ENCODE results near the gene KLRC3. TPM values are rescaled to one million over a fixed set of nuclear protein-coding genes. Genes with fewer than 3 reads are reported as not detected.

Gene KLRC3
- total RNA-seq (2022; extraction: Qiagen RNA extraction; ENCODE audit: low read depth), result 0.31 to 0.37 TPM (median 0.32 TPM) in 3 of 5 replicates, not detected in the others

DNA sequence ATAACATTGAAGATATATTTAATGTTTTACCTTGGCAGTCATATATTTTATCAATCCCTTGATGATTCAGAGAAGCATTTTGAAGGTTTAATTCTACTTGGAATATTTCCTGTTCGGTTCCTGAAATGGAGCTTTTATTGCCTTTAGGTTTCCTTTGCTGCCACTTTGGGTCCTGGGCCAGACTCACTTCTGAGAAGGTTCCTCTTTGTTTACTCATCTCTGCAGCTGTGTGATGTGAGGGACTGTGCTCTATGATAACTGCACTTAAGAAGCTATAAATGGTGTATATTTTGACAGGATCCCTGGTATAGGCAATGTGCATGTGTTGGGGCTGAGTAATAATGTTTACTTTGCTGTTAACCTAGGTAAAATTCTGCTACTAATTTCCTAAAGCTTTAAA, at the start of gene KLRC3:
Gene KLRC3, minus strand, starts transcription at position 262 of the 400 bp plus-strand sequence. Its CDS starts 45 bp downstream, at position 217.

DNA sequence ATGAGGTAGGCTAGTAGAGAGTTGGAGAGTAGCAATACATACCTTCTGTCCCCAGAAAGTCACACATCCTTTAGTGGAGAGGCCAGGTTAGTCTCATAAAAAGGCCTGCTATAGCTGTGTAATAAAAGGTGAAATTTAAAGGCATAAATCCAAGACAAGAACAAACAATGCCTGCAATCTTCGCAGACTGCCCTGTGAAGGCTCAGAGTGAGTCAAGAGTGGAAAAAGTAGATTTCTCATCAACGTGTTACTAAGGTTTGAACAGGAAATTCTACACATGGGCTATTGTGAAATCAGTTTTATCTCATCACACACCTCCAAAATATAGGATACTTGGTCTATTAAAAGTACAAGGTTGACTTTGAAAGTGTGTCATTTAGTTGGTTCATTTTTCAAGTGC, 32.8 kb upstream of the KLRC3 start, which contains the start of gene KLRC1:
Gene KLRC1, minus strand, starts transcription at position 222 of the 400 bp plus-strand sequence. CDS start 2,221 bp downstream, outside the sequence.

DNA sequence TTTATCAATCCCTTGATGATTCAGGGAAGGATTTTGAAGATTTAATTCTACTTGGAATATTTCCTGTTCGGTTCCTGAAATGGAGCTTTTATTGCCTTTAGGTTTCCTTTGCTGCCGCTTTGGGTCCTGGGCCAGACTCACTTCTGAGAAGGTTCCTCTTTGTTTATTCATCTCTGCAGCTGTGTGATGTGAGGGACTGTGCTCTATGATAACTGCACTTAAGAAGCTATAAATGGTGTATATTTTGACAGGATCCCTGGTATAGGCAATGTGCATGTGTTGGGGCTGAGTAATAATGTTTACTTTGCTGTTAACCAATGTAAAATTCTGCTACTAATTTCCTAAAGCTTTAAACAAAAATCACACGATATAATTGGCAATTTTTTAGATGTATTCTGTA, 15.4 kb upstream of the KLRC3 start, which contains the start of gene KLRC2:
Gene KLRC2, minus strand, starts transcription at position 195 of the 400 bp plus-strand sequence. Its CDS starts 24 bp downstream, at position 171.

DNA sequence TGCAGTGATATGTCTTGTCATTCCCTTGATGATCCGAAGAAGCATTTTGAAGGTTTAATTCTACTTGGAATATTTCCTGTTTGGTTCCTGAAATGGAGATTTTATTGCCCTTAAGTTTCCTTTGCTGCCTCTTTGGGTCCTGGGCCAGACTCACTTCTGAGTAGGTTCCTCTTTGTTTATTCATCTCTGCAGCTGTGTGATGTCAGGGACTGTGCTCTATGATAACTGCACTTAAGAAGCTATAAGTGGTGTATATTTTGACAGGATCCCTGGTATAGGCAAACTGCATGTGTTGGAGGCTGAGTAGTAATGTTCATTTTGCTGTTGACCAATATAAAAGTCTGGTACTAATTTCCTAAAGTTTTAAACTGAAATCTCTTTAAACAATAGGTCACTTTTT, 11.0 kb downstream of the KLRC3 start, which contains the start of gene KLRC4:
Gene KLRC4, minus strand, starts transcription at position 366 of the 400 bp plus-strand sequence. Its CDS starts 182 bp downstream, at position 184.

DNA sequence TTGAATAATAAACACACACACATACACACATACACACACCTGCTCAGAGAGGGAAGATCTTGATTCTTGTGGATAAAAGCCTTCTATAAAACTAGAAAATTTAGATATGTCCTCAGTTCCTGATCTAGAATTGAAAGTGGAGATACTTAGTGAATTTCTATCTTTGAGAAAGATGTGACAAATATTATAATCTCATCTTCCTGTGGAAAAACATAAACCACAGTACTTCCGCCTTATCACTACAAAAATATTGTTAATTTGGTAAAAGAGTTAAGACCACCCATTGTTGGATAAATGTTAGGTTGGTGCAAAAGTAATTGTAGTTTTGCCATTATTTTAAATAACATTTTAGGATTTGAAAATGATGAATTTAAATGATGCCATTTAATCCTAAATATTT, 30.5 kb downstream of the KLRC3 start, which contains the start of gene KLRK1:
Gene KLRK1, minus strand, starts transcription at position 138 of the 400 bp plus-strand sequence. CDS start 1,231 bp downstream, outside the sequence.

Other genes starting within 250 kb of the KLRC3 start
- gene OLR1, start 248.5 kb downstream of the KLRC3 start, total RNA-seq (2022; extraction: Qiagen RNA extraction; ENCODE audit: low read depth), result 1.0 to 2.1 TPM (median 1.2 TPM) in 5 replicates
- gene TMEM52B, start 241.6 kb downstream of the KLRC3 start, total RNA-seq (2022; extraction: Qiagen RNA extraction; ENCODE audit: low read depth), result 0.05 to 0.18 TPM (median 0.13 TPM) in 4 of 5 replicates, not detected in the other
- 31.2 to 48.6 TPM (median 43.5 TPM) in 5 replicates for gene GABARAPL1, start 207.7 kb downstream of the KLRC3 start, total RNA-seq (2022; extraction: Qiagen RNA extraction; ENCODE audit: low read depth)
- not detected in 5 replicates for gene KLRD1, start 112.7 kb downstream of the KLRC3 start, total RNA-seq (2022; extraction: Qiagen RNA extraction; ENCODE audit: low read depth)
- gene KLRK1, start 30.6 kb downstream of the KLRC3 start, total RNA-seq (2022; extraction: Qiagen RNA extraction; ENCODE audit: low read depth), result 0.09 to 0.12 TPM in 2 of 5 replicates, not detected in the others
- gene KLRC4, start 10.8 kb downstream of the KLRC3 start, total RNA-seq (2022; extraction: Qiagen RNA extraction; ENCODE audit: low read depth), result not detected in 5 replicates
- 0.87 to 2.1 TPM (median 1.4 TPM) in 5 replicates for gene KLRC2, start 15.4 kb upstream of the KLRC3 start, total RNA-seq (2022; extraction: Qiagen RNA extraction; ENCODE audit: low read depth)
- gene KLRC1, start 32.8 kb upstream of the KLRC3 start, total RNA-seq (2022; extraction: Qiagen RNA extraction; ENCODE audit: low read depth), result not detected in 5 replicates
- gene EIF2S3B, start 85.3 kb upstream of the KLRC3 start, total RNA-seq (2022; extraction: Qiagen RNA extraction; ENCODE audit: low read depth), result 0.28 to 0.60 TPM (median 0.46 TPM) in 5 replicates
- 48.7 to 68.4 TPM (median 52.5 TPM) in 5 replicates for gene MAGOHB, start 193.0 kb upstream of the KLRC3 start, total RNA-seq (2022; extraction: Qiagen RNA extraction; ENCODE audit: low read depth)

All from A549 treated with RU486 at 1 μM for 4 hours (cell line).